GM19452 (cell line): ENCODE measurements around the gene ICOSLG.
"Not testable (repeated sequence)": the region's sequence is repeated elsewhere in the genome, so short reads cannot be mapped to it uniquely, and the experiment has no call there.

Source experiments
- ATAC-seq: cut with Tn5 transposase; IDR thresholded peaks from one replicate; pipeline ENCODE4 v1.9.1; 2021; ENCODE audit not compliant: unreplicated experiment

The ICOSLG gene

DNA sequence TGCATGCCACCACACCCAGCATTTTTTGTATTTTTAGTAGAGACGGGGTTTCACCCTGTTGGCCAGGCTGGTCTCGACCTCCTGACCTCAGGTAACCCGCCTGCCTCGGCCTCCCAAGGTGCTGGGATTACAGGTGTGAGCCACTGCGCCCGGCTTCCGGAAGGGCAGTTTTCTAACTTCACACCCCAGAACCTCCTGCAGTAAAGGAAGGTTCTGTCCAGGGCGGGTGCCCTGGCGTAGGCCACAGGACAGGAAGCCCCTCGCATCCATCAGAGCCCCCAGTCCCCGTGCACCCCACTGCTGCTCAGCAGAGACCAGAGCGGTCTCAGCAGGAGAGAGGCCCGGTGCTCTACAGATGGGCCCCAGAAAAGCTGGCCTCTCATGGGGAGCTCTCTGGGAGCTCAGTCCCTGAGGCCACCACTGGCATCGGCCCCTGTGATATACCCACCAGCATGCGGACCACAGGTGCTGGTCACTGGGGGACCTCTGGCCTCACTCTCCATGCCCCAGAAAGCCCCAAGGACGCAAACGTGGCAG is 25.1 kb upstream of the ICOSLG start:
- no peak for ATAC-seq

DNA sequence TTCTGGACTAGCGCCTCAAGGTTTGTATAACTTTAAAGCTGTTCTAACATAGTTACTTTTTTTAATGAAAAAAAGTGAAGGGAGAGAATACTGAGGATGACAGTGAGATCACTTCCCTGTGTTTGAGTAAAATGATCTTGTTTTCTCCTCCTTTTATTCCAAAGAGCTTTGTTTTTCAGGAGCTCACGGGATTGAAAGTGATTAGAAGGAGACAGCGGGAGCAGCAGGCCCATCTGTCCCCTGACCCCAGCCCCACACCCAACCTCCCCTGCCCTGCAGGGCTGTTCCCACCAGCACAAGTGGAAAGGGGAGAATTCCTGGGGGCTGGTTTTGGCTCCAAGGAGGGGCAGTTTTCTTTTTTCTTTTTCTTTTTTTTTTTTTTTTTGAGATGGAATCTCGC is 23.0 kb upstream of the ICOSLG start:
- no peak for ATAC-seq

DNA sequence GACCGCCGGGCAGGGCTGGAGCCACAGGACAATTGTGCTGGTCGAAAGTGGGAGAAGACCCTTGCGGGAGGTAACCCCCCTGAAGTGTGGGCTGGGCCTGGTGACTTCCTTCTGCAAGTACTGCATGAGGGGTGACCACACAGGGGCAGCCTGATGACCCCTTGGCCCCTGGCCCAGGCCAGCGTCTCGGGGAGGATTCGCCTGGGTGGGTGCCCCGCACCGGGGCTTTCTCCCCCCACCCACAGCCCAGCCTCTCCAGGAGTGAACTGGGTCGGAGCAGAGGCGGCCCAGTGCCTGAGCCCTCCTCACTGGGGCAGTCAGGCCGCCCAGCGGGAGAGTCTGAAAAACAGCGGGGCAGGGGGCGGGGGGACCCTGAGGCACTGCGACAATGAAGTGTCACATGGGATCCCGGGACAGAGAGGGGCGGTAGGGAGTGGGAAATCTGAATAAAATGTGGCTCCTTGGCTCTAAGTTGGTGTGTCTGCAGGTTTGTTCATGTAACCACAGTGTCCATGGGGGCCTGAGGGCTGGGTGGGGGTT is 22.5 kb upstream of the ICOSLG start:
- ATAC-seq = no peak

DNA sequence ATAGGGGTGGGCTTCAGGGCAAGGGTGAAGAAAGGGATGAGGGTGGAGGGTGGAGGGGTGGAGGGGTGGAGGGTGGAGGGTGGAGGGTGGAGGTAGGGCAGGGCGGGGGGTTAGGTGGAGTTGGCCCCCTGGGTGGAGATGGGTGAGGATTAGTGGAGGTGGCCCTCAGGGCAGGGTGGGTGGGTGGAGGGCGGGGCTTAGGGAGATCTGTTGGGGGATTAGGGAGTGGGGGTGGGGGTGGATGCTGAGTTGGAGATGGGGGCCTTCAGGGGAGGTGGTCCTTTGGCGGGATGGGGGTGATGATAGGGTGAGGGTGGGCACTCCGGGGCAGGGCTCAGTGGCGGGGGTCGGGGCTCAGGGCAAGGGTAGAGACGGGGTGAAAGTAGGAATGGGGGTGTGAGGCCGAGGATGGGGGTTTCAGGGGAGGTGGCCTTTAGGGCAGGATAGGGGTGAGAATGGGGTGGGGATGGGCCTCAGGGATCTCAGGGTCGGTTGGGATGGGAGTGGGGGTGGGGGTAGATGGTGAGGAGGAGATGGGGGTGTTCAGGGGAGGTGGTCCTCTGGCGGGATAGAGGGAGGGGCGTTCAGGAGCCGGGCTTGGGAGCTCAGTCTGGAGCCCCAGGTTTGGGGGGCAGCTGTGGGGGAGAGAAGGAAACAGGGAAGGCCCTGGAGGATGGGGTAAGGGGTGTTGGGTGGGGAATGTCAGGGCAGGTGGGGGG is 21.8 kb upstream of the ICOSLG start:
- ATAC-seq = no peak

DNA sequence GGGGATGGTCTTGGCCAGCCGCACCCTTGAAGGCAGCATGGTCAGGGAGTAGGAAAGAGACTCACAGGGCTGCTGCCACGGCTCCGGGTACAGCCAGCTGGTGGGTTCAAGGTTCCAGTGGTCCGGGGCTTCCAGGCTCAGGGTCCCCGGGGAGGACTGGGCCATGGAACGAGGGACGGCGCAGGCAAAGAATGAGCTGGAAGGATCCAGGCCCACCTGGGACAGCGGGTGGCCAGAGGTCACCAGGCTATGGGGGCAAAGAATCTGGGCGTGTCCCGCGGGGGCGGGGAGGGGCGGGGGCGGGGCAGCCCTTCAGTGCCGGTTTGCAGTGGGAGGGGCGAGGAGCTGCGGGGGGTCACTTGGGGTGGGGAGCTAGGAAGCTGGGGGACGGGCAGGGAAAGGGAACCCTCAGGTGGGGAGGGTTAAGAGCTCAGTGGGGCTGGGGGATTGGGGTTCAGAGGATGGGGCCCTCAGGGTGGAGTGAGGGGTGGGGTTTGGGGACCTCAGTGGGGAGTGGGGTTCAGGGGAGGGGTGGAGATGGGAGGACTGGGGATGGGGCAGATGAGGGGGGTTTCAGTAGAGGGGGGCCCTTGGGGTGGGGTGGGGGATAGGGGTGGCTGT is 21.0 kb upstream of the ICOSLG start, which contains the start of gene DNMT3L:
TSS of gene DNMT3L (minus strand) at position 223 of the 621 bp plus-strand sequence. CDS start 638 bp downstream, outside the sequence.
- ATAC-seq = no peak

DNA sequence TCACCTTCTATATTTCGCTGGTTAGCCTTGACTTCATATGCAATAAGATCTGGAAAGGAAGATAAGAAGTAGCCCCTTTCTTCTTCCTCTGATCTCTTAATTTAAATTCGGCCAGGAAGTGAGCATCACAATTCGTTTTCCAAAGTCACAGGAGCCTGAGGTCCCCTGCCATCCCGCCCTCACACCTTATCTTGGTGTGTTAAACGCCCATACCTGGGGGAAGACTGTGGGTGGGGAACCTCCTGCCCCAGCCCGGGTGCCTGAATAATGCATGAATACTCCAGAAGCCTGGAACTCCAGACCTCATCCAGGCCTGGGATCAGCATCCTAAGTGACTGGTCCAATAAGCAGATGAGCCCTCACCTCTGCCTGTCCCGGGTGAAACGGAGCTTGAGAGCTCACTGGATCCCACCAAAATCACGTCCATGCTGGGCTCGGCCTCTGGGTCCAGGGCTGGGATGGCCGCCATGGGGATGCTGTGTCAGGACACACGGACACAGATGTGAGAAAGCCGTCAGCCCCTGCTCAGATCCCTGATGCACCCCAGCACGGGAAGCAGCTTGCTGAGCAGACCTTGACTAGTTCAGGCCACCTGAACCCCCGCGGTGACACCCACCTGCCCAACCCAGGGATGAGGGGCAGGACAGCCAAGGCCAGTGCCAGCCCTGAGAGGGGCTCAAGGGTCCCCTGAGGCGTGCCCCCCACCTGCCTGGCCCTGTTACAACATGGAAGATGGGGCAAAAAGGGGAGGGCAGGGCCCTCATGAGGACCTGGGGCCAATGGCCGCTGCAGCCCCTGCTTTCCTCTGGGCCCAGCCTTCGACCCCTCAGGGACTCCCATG is 20.3 kb upstream of the ICOSLG start:
- no peak for ATAC-seq

DNA sequence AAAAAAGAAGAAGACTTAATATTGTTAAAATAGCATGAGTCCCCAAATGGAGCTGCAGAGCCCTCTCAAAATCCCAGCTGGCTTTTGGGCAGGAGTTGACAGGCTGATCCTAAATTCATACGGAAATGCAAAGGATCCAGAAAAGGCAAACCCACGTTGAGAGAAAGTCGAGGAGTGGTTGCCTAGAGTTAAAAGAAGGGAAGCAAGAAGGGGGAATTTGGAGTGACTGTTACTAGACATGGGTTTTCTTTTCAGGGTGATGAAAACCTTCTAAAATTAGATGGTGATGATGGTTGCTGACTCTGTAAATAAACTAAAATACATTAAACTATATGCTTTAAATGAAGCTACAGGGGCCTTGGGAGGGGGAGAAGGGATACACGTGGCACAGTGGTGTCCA is 19.3 kb upstream of the ICOSLG start:
- ATAC-seq = no peak

DNA sequence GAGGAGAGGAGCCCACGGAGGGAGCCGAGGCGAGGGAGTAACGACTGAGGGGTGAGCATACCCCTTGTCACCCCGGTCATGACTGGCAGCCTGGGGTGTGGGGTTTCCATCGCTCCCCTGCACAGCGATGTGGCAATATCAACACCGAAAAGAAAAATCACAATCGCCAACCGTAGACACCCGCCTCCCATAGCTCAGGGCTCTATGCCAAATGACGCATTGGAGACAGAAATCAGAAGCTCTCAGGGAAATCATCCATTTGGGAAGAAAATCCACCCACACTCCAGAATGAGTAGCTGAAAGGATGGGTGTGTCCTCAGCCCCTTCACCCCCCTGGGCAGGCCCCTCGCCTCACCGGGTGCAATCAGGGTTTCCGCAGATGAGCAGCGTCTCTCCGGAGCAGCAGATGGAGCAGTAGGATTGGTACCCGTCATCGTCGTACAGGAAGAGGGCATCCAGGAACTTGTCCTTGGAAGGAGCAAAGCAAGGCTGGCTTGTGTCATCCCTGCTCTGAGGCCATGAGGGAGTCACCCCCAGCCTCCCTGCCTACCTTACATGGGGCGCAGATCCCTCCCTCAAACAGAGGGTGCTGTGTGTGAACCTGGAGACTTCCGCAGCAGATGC is 18.5 kb upstream of the ICOSLG start:
- no peak for ATAC-seq

DNA sequence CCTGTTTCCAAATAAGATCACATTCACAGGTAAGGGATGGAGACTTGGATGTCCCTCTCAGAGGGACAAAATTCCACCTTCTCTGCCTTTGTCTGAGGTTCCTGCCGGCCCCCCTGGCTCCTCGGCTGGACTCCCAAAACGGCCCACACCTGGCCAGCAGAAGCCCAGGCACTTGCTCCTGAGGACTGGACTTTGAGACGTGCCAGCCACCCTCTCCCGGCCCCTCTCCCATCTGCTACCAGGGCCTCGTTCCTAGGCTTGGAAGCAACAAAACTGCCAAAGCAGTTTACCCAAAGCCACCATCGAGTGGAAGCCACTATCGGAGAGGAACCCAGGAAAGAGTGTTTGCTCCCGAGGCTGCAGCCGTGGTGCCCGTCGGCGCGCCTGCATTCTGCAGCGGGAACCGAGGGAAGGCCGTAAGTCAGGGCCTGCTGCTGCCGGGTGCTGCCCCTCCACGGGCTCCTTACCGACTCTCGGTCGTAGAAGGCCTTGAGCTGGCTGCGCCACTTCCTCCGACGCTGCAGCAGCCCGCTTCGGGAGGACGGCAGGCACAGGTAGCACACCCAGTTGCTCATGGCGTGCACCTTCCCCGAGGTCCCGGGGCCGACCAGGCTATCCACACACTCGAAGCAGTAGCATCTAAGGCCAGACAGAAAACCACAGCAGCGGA is 17.4 kb upstream of the ICOSLG start:
- ATAC-seq = no peak

DNA sequence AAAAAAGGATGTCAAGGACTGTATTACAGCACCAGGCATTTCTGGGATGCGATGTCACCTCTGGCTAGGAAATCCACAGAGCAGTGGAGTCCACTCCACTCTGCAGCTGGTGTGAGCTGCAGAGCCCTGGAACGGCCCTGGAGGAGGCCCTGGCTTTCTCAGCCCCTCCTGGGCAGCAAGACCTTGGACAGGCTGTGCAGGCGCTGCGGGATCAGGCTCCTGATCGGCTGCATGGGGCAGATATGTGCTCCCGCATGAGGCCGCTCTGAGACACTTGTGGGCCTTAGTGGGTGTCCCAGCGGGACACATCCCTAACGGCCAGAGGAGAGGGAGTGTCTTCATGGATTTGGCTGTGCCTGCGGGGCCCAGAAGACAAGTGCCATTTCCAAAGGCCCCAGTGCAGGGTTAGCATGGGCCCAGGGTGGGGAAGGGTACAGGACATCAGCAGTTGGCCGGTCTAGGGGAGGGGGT is 14.8 kb upstream of the ICOSLG start:
- no peak for ATAC-seq

DNA sequence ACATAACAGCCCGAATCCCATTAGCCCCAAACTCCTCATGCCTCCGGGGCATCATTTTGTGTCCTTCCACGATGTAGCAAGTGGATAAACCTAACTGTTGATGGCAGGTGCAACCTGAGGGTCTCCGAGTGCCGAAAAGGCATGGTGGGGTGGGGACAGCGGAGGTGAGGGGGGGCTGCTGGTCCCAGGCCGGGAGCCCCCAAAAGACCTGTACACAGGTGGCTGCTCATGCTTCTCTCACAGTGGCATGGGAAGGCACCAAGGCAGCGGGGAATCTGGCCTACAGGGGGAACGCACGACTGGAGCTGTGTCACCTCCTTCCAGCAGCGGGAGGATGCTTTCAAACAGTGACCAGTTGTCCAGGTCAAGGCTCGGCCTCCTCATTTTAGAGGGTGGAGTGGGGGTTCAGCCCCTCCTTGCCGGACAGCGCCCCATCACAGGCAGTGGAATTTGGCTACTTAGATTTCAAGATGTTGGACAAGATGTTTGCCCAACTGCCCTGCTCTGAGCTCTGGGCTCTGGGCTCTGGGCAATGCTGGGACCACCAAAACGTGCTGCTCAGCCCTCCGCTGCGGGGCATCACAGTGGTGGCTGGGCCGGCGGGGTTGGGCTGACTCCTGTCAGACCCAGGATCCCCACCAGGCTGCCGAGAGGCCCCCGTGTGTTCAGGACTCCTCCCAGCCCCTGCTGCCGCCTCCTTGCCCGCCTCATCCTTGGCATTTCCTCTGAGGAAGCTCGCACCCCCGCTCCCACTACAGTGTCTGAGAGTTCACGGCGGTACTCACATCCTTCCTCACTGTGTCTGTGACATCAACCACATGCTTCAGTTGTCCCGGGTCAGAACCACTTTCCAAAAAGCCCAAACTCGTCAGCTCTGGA is 13.3 kb upstream of the ICOSLG start:
- ATAC-seq = no peak

DNA sequence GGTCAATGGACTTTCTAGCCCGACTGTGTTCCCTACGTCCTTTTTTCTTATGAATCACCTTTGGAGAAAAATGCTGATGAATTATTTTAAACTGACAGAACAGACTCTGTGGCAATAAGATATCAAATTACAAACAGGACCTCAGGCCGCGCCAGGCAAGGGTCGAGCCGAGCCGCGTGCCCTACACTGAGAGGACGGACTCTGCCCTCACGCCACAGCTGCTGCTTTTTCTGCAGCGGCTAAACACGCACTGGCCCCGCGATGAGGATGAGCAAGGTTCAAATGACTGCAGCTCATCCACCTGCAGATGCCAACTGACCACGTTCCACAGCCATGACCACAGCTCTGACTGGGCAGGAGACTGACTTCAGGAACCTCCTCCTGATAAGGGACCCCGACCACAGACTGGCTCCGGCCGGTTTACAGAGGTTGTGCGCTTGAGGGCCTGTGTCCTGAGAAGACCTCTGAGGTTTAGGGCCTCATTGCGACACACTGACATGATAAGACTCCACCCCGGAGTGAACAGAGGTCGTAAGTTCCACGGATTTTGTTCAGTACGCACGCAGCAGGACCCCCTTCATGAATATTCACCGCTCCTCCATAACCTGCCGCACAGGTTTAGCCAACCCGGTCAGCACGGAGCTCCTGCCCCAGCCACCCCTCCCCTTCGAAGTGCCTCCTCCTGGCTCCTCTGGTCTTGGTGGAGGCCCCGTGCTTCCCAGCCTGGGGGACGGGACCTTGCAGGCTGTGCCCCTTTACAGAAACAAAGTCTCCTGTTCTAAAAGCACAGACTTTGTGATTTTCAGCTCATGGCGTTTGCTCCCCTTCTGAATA is 8.7 kb upstream of the ICOSLG start:
- not testable (repeated sequence) for ATAC-seq

DNA sequence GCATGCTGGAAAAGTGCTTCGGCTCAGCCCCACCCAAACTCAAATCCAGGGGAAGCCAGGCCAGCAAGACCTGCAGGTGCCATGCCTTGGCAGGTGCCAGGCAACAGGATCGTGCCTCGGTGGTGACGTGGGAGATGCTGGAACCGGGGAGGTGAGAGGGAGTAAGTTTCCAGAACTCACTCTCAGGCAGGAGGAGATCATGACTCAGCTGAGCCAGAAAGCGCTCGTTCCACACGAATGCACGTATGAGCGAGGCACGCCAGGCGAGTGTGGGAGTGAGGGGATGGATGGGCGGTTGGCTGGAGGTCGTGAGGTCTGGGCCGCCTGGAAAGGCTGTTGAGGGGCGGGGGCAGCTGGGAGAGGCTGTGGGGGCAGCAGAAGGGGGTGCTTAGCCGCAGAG is 7.2 kb upstream of the ICOSLG start:
- ATAC-seq = not testable (repeated sequence)

DNA sequence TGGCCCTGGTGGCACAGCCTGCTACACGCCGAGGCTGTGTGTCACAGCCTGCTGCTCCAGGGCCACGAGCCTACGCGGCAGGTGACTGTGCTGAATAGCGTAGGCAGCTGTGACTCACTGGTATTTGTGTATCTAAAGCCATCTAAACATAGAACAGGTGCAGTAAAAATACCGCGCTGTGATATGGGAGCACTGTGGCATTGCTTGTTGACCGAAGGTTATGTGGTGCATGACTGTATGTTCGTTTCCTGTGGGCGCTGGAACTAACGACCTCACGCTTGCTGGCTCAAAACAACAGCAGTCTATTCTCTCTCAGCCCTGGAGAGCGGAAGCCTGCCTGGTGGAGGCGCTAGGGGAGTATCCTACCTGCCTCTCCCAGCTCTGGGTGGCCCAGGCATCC is 3.2 kb upstream of the ICOSLG start:
- ATAC-seq = peak; percentile 59

DNA sequence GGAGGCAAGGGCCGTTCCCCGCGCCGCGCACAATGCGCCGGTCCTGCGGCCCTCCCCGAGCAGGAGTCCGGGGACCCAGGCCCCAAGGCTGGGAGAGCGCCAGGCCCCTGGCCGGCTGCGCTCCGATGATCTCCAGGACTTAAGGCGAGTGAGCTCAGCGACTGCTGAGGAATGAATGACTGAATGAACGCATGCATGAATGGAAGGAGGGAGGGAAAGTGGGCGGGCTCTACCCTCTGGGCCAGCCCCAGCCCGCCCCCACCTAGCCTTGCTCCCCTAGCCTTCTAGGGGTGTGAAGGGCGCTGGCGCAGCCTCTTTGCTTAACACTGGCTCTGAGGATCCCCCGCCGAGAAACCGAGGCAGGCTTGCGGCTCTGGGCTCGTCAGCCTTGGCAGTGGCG is 538 bp upstream of the ICOSLG start:
- peak; percentile 44 for ATAC-seq

DNA sequence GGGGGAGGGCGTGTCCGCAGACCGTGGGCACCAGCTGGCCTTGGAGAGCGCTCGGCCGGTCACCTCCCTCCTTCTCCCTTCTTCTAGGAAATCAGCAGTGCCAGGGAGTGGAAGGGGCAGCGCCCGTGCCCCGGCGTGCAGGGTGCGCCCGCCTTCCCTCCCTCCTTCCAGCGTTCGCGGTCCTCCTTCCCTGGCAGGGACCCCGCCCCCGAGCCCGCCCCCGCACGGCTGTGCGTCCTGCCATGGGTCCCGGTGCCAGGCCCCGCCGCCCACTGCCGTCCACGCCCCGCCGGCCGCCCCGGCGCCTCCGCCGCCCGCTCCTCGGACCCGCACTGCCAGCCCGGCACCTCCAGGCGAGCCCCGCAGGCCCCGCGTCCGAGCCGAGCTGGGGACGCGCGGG is 390 bp downstream of the ICOSLG start:
- not testable (repeated sequence) for ATAC-seq

DNA sequence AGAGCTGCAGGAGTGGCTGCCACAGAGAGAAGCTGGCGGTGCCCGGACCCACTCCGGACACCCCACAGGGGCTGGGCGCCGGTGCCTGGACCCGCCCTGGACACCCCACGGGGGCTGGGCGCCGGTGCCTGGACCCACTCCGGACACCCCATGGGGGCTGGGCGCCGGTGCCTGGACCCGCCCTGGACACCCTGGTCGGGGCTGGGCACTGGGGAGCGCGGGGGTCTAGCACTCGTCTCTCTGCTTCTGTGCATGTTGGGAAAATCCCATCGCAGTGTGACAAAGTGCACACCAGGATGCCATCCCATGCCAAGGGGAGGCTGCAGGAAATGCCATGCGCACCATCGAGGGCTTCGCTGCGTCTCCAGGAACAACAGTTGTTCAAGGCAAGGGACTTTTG is 11.2 kb downstream of the ICOSLG start:
- ATAC-seq = not testable (repeated sequence)

DNA sequence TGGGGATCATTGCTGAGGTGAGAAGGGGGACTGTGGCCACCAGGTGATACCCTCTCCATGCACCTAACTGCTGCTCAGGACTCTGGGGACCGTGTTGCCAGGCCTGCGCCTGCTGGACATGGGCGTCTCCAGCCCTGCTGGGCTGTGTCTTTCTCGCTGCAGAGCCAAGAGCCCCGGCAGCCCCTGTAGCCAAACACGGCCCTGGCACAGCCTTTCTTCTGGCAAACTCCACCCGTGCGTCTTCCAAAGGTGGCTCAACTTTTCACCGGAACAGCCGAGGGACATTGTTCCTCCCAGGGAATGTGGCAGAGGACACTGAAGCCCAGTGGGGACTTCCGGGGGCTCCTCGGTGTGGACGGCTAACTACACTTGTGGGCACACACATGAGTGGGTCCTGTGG is 12.6 kb downstream of the ICOSLG start:
- ATAC-seq = not testable (repeated sequence)
